Activated T-cell treated with anti-CD3 and anti-CD28 coated beads, Interleukin-2, amount 50 U/mL, for 1 hour (primary cell): ENCODE results near the gene ART3.
"Not testable (repeated sequence)": the region's sequence is repeated elsewhere in the genome, so short reads cannot be mapped to it uniquely, and the experiment has no call there.

Experiments
- DNase-seq: peaks from one replicate; pipeline ENCODE4 v3.0.0-alpha.2; 2020

The ART3 gene

GRCh38 chr4:76074468-76074867 lies at the start of gene ART3:
TSS of gene ART3 (plus strand) at chr4:76074709. CDS start at chr4:76075890, 1,181 bp downstream.
- no peak for DNase-seq

DNA sequence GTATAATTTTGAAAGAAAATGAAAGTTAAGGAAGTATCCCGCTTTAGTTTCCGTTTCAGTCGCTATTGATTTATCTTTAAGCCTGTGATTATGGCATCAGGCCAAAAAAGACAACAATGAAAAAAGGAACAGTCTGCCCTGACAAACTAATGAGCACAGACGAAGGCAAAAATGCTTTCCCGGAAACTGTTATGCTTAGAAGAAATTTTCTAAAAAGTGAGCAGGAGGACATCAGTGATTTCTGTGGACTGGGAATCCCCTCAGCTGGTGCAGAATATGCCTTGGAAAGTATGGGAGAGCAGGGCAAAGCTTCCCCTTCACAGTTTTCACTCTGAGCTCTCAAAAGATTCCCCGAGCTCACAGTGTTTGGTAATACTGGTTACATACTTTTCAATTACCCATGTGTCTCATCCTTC lies 46.2 kb upstream of the ART3 start:
- no peak for DNase-seq

GRCh38 chr4:76029300-76029699 lies 45.2 kb upstream of the ART3 start:
- no peak for DNase-seq

DNA sequence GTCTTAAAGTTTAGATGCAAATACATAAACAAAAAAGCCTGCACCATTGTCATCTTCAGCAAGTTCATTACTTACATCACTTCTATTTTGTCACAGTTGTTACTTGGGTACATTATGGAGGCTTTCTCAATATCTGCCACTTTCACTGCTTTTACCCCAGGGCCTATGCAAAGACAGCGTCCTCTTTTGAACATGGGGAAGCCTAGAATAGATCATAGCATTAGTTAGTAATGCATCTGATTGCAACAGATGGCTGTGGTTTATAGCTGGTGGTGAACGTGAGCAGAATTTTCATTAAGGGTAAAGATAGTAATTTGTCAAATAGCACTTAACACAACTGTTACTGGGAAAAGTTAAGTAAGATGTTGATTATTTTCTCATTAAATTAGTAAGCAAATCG lies 39.4 kb upstream of the ART3 start:
- DNase-seq, result no peak

GRCh38 chr4:76035799-76036380 lies 38.6 kb upstream of the ART3 start, which contains the start of gene CXCL11:
TSS of gene CXCL11 (minus strand) at chr4:76036070. CDS start at chr4:76035987, 83 bp downstream.
- no peak for DNase-seq

- no peak for DNase-seq
Measured at GRCh38 chr4:76036855-76037254, 37.7 kb upstream of the ART3 start.

DNA sequence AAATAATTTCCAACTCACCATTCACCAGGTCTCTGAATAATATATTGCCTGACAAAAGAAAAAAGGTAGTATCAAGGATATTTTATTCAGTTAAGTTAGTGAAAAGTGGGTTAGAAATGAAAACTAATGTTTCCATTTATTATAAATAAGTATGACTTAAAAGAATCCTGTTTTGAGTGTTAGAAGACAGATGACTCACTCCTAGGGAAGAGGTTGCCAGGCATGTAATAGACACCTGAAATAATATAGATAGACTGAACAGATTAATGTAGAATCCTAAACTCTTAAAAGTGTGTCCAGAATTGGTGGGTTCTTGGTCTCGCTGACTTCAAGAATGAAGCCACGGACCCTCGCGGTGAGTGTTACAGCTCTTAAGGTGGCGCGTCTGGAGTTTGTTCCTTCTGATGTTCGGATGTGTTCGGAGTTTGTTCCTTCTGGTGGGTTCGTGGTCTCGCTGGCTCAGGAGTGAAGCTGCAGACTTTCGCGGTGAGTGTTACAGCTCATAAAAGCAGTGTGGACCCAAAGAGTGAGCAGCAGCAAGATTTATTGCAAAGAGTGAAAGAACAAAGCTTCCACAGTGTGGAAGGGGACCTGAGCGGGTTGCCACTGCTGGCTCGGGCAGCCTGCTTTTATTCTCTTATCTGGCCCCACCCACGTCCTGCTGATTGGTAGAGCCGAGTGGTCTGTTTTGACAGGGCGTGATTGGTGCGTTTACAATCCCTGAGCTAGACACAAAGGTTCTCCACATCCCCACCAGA lies 32.1 kb upstream of the ART3 start:
- DNase-seq, result not testable (repeated sequence)

DNA sequence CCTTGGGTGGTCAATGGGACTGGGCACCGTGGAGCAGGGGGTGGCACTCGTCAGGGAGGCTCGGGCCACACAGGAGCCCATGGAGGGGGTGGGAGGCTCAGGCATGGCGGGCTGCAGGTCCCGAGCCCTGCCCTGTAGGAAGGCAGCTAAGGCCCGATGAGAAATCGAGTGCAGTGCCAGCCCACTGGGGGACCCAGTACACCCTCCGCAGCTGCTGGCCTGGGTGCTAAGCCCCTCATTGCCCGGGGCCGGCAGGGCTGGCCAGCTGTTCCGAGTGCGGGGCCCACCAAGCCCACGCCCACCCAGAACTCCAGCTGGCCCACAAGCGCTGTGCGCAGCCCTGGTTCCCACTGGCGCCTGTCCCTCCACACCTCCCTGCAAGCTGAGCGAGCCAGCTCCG lies 31.2 kb upstream of the ART3 start:
- DNase-seq, result not testable (repeated sequence)

DNA sequence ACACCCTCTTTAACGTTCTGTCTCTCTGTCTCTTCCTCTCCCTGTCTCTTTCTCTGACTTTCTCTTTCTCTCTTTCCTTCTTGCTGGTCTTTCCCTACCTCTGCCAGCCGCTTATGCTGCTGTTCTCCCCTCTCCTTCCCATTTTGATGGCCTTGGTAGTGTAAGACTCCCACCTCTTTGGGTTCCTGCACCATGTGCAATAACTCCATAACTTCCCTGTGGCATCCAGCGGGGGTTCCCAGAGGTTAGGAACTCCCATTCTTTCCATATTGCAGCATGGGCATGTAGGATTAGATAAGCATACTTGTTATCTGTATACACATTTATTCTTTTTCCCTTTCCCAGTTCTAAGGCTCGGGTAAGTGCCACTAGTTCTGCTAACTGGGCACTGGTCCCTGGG lies 29.8 kb upstream of the ART3 start:
- not testable (repeated sequence) for DNase-seq

DNA sequence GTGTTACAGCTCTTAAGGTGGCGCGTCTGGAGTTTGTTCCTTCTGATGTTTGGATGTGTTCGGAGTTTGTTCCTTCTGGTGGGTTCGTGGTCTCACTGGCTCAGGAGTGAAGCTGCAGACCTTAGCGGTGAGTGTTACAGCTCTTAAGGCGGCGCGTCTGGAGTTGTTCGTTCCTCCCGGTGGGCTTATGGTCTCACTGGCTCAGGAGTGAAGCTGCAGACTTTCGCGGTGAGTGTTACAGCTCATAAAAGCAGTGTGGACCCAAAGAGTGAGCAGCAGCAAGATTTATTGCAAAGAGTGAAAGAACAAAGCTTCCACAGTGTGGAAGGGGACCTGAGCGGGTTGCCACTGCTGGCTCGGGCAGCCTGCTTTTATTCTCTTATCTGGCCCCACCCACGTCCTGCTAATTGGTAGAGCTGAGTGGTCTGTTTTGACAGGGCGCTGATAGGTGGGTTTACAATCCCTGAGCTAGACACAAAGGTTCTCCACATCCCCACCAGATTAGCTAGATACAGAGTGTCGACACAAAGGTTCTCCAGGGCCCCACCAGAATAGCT lies 24.6 kb upstream of the ART3 start:
- not testable (repeated sequence) for DNase-seq

- not testable (repeated sequence) for DNase-seq
Measured at GRCh38 chr4:76050560-76051050, 23.9 kb upstream of the ART3 start.

GRCh38 chr4:76053730-76054129 lies 20.8 kb upstream of the ART3 start:
- no peak for DNase-seq

- DNase-seq, result no peak
Measured at GRCh38 chr4:76055016-76055415, 19.5 kb upstream of the ART3 start.

DNA sequence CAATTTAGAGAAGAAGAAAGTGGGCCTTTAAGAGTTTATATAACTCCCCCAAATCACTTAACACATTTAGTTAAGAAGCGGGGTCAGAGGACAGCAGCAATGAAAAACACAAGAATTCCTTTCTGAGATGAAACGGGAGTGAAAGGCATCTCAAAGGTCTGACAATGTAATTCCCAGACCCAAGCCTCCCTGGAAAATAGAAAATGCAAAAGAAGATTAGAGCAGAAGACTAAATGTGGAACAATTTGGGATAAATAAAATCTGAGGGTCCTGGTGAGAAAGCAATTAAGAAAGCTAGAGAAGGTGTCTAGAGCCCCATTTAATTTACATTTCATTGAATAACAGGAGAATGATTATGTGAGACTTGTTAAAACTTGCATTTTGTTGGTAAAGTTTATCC lies 19.1 kb upstream of the ART3 start:
- DNase-seq, result no peak

DNA sequence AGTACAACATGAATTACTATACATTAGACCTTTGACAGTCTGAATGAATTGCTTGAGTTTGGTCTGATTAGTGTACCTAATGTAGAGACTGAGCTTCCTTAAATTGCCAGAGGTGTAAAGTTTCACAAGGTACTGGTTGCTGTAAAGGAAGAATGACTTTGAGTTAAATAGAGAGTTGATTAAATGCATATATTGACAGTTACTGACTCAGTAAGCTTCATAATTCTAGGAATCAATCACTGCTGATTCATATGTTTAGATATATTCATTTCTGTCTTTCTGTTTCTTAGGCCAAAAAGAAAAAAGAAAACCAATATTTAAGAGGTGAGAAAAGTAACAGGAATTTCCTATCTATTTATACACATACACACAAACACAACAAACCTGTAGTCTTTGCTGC lies 16.2 kb upstream of the ART3 start:
- no peak for DNase-seq

DNA sequence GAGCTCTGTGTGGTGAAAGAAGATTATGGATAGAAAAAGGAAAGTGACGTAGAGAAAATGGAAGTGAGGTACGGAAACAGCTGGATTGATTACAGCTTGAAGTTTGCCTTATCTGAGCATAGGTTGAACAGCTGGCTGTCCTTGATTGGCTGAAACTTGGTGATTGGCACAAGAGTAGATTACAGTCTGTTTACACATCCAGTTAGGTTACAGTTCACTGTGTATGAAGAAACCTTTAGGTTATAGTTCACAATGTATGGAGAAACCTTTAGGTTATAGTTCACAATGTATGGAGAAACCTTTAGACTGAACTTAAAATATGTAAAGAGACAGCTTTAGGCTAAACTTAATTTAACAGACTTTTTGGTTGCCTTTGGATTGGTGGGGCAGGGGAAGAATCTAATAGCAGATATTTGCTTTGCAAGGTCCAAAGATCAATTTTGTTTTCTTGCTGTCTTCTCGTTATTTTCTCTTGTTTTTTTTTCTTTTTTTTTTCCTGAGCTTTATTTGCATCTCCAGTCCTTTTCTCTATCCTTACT lies 15.6 kb upstream of the ART3 start:
- DNase-seq, result no peak

GRCh38 chr4:76059750-76060149 lies 14.8 kb upstream of the ART3 start:
- no peak for DNase-seq

- no peak for DNase-seq
Measured at GRCh38 chr4:76060506-76060905, 14.0 kb upstream of the ART3 start.

DNA sequence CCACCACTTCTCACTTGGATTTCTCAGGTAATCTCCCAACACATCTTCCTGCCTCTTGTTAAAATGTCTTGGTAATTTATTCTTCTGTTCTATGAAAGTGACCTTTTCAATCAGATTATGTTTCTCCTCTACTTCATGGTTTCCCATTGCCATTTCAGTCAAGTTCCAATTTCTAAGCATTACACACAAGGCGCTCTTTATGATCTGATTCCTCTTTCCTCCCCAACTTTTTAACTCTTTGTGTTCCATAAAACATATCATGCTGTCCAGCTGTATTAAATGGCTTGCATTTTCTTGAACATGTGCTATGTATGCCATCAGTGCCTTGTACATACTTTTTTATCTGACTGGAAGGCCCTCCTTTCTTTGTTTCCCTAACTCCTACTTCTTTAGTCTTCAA lies 13.1 kb upstream of the ART3 start:
- DNase-seq, result no peak

DNA sequence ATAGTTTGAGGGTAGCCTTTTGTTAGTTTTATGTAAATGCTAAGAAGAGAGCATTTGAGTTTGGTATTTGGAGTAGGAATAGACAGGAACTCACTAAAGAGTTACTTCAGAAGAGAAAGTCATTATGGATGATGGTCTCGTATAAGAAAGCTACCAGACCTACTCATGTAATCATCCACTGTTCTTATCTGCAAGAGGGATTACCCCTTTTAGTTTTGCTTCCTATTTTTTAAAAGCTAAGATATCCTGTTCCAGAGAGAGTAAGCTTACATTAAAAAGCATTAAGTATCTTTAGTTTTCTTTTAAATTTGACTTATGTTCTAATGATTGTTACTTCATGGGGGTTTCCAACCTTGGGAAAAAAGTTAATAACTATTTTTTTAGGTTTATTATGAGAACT lies 12.5 kb upstream of the ART3 start:
- DNase-seq, result no peak

- no peak for DNase-seq
Measured at GRCh38 chr4:76066546-76066945, 8.0 kb upstream of the ART3 start.

DNA sequence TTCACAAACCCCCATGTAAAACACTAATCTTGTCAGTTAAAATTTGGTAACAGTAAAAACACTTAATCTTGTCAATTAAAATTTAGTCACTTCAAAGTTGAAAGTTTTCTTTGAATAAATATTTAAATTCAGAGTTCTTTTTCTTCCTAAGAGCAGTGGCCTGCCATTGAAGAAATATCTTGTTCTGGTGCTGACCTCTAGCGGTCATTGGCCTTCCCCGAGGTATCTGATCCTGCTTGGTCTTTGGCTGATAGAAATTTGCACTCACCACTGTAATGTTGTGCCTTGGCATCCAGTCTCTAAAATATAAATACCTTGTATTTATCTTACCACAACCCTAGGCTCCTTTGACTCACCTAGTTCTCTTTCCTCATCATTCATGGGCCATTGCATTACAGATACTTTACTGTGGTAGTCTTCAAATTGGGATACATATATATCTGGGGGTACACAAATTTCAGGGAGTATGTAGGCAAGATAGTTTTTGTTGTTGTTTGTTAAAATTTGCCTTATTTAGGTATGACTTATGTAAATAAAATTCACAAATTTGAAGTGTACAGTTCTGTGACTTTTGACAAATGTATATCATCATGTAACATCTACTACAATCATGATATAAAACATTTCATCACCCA lies 6.7 kb upstream of the ART3 start:
- DNase-seq, result peak; percentile 56

DNA sequence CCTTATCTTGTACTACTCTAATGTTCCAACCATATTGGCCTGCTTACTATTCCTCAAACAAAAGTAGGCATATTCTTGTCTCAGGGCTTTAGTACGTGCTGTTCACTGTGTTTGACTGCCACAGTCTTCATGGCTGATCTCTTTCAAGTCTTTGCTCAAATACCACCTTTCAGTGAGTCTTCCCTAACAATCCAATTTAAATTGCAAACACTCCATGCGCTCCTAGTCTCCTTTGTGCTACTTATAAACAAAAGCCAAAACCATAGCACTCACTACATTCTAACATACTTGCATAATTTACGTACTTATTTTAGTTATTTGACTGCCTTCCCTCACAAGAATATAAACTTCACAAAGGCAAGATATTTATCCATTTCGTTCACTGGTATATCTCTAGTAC lies 1.7 kb upstream of the ART3 start:
- DNase-seq, result no peak
